GM21786 (cell line): ENCODE results near the gene MICALL2.

Experiments used
- ATAC-seq: cut with Tn5 transposase; IDR thresholded peaks from one replicate; pipeline ENCODE4 v1.9.1; 2021; ENCODE audit not compliant: unreplicated experiment

The MICALL2 gene

DNA sequence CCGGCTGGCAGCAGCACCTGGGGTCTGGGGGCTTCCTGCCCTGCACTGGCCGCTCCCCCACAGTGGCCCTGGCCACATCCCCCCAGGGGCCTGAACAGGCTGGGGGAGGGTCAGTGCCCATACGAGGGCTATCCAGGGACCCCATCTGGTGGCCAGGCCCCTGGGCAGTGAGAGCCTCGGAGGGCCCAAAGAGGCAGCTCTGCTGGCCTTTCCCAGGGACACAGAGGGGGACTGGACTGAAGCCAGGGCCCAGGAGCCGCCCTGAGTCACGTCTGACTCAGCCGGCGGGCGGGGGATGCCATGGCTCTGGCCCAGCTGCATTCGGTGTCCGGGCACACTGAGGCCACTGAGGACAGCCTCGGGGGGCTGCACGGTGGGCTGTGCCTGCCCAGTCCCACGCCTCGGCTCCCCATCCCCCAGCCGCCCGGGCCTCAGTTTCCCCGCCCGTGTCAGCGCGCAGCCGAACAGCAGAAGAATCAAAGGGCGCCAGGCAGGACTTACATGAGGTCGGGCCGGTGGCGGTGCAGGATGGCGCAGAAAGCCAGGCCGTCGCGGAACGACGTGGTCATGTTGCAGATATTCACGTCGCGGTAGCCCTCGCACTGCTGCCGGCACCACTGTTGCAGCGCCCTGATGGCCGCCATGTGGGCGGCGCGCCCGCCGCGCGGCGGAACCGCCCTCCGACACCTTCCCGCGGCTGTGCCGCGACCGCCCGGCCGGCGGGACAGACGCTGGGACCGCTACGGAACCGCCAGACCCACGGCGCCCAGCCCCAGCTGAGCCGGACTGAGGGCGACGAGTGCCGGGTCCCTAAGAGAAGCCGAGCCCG lies at the start of gene MICALL2:
Gene MICALL2 (minus strand): TSS at position 788 of the 829 bp plus-strand sequence. CDS start 144 bp downstream, at position 644.
- ATAC-seq: peak; percentile 6

DNA sequence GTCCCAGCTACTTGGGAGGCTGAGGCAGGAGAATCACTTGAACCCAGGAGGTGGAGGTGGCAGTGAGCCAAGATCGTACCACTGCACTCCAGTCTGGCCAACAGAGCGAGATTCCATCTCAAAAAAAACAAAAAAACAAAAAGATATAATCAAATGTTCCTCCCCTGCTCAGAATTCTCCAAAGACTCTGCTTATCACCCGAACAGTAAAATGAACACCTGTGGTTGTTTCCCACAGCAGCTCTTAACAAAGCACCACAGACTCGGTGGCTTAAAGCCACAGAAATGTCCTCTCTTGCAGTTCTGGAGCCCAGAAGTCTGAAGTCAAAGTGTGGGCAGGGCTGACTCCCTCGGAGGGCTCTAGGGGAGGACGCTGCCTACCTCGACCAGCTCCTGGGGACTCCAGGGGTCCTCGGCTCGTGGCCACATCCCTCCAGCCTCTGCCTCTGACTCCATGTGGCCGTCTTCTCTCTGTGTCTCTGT lies 49.0 kb upstream of the MICALL2 start:
- no peak for ATAC-seq

DNA sequence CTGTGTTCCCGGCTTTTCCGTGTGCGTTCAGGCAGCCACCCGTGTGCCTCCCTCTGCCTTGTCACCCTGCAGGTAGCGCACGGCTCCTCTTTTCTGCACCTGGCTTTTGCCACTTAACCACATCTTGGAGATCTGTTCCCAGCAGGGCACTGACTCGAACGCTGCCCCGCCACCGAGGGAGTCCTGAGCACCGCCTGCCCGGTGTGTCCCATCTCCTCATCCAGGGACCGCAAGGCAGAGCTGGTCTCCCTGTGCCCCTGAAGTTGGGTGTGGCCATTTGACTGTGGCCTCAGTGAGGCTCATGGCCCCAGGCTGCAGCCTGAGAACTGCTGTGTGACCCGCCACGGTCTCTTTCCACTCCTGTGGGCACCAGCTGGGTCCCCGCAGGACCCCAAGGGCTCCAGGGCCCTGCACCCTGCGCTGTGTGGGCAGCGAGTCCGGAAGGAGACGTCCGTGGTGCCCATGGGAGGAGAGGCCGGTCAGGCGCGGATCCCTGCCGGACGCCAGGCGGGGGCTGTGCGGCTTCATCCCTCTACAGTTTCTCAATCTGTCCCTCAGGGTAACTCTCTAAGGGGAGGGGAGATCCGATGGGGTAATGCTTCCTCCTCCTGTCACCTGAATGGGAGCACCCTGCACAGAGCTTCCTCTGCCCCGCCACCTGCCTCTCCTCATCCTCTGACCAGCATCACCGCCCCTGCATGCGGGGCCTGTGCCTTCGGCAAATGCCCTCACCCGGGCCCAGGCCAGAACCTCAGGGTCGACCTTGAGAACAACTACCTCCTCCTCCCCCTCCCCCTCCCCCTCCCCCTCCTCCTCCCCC lies 46.7 kb upstream of the MICALL2 start:
- ATAC-seq: no peak

DNA sequence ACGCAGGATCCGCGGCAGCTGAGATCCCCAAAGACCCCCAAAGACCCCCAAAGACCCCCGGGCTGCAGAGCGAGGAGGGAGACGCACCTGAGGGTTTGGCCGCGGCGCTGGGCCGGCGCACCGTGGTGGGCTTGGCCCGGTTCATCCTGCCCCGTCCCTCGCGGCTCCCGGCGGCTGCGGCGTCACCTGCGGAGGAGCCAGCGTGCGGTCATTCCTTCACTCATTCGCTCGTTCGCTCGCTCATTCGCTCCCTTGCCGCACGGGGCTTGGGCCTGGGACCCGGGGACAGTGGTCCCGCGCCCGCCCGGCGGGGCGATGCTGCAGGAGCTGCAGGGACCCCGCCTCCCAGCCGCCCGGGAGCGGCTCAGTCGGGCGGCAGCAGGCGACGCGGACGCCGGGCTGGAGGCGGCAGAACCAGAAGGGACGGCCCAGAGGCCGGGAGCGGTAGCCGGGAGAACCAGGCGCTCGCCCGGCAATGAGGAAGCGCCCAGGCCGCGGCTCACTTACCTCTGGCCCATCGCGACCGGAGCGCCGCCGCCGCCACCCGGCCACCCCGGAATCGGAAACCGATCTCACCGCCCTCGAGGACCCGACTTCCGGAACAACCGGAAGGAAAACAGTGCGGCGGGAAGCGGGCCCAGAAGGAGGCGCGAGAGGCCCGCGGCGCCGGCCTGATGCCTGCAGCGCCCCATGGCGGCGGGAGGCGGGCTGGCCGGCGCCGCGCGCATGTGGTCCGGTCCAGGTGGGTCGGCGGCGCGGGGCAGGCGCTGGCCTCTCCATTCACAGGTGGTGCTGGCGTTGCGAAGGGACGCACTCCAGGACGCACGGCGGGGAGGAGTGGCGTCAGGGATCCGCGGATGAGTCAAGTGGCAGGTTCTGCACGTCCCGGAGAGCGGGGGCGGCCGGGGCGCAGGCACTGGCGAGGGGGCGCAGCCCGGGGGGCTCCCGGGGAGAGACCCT lies 44.8 kb upstream of the MICALL2 start, which contains the start of gene INTS1:
Gene INTS1 (minus strand): TSS at position 574 of the 960 bp plus-strand sequence. CDS start 429 bp downstream, at position 145.
- peak; percentile 74 for ATAC-seq

DNA sequence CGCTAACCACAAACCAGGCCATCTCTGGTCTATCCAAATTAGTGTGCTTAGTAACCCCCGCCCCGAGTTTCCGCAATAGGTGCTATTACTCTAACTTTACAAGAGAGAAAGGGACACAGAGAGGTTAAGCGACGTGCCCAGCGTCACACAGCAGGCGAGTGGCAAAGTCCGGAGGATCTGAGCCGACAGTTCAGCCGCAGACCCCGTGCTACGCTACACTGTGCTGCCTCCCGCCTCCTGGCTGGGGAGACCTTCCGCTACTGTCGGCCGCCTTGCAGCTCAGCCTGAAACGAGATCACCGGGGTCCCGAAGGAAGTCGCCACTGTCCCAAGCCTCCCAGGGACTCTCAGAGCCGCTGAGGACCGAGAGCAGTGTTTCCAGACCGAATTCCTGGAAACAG lies 44.1 kb upstream of the MICALL2 start:
- no peak for ATAC-seq

DNA sequence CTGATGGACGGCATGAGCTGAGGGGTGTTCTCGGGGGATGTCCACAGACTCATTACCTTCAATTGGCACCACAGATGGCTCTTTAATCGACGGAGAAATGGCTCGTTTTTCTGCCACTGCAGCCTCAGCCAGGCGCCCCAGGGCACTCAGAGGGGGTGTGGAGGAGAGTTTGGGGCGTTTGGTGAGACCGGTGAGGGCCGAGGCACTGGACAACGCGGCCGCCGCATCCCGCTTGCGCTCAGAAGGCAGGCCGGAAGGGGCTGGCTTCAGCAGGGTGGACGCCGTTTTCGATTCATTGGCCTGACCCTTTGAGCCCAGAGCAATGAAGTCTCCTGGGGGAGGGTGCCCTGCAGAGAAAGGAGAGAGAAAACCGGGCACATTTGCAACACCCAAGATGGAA lies 43.6 kb upstream of the MICALL2 start:
- no peak for ATAC-seq

DNA sequence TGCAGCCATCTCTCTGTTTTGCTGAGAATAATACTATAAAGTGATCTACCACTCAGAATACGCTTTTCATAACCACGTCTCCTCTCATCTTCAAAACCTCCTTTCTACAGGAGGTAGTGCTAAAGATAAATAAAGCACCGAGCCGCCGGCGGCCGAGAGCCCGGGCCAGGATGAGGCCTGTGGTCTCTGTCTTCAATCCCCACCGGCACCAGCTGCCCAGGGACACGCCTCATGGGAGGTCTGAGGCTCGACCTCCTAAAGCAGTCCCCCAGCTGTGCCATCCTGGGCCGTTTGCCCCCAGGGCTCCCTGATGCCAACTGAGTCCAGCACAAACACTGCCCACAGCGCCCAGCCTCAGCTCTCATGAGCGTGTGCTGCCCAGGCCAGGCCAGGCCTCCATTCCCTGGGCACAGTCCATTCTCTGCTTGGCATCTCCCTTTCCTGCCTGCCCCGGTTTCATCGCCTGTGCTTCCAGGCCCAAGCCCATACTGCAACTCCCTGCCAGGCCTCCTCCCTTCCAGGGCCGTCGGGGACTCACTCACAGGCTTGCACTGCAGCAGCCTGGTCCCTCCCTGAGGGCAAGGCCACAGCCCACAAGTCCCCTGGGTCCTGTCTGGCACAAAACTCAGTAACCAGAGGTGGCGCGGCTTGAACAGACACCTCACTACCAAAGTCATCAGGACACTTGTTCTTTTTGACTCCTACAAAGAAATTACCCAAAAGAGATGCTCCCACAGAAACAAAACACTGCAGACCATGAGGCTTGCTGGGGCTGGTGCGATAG lies 42.4 kb upstream of the MICALL2 start:
- ATAC-seq: no peak

DNA sequence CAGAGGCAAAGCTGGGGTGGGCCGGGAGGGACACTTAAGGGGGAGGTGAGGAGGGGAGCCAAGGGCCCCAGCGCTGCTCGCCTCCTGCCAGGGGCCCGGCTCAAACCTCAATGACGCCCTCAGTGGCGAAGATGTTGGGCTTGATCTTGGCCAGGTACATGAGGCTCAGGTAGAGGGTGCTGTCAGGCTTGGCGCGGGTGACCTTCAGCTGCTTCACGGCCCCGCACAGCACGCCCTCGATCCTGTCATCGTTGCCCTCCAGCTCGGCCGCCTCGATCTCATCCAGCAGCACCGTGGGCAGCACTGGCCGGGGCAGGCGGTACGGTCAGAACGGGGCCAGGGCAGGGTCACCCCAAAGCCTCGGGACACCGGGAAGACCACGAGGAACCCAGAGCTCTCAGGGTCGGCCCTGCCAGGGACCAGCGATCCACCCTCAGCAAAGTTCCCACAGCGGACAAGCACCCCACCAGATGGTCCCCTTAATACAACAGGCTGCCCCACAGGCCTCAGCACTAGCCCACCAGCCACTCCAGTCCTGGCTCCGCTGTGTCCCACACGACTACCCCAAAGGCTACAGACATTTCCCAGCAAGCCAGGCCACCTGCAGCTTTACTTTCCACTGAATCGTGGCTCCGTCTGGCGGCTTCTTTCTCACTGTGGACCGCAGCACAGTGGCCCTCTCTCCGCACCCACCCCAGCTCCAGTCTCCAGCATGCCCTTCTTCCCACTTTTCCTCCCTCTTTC lies 41.0 kb upstream of the MICALL2 start:
- ATAC-seq: no peak

DNA sequence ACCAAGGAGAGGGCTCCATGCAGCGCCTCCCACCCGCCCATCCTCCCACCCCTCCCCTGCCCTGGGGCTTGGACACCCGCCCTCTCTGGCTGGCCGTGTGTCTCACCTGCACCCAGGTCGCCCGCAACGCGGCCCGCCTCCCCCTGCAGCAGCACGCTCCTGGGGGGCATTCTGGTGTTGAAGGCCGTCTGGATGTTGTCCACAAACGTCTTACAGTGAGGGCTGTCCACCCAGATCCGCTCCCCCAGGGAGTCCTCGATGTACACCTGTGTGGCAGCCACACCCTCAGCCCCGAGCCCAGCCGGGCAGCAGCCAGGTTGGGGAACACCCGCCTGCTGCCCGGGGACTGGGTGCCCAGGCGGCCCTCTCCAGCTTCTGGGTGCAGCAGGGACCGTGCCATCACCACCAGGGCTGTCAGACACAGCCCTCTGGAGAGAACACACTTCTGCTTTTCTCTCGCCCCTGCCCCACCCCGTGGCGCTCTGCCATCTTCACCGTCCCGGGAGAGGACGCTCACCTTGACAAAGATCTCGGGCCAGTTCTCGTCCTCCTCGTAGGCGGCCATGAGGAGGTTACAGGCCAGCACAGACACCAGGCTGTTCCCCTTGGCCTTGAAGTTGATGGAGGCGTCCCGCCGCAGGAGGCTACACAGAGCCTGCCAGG lies 40.2 kb upstream of the MICALL2 start:
- no peak for ATAC-seq

DNA sequence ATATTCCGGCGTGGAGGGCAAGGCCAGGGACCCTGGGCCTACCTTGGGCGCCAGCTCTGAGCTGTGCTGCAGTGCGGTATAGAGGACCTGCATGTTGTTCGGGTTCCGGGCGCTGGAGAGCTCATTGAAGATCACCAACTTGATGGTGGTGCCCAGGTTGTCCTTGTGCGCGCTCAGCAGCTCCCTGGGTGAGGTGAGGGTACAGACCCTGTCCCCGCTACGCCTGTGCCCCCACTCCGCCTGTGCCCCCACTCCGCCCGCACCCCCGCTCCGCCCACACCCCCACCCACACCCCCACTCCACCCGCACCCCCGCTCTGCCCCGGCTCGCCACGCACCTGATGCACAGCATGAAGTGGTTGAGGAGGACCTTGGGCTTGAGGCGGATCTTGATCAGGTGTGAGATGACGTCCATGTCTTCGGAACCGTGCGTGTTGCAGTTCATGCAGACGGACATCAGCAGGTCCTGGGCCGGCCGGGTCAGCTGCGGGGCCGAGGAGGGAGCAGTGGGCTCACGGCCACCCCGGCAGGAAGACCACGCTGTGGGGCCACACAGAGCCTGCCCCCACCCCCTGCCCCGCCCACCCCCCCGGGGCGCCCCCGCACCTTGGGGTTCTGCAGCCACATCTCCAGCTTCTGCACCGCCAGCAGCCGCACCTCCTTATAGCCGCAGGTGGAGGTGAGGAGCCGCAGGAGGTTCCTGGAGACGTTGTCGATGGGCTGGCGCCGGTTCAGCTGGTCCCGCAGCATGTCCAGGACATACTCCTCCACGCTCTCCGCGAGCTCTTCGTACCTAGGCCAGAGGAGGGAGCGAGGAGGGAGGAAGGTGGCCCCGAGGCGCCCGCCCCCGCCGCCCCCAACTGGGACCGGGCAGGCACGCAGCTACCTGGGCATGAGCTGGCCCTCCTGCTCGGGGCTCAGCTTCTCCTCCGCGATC lies 39.4 kb upstream of the MICALL2 start:
- no peak for ATAC-seq

DNA sequence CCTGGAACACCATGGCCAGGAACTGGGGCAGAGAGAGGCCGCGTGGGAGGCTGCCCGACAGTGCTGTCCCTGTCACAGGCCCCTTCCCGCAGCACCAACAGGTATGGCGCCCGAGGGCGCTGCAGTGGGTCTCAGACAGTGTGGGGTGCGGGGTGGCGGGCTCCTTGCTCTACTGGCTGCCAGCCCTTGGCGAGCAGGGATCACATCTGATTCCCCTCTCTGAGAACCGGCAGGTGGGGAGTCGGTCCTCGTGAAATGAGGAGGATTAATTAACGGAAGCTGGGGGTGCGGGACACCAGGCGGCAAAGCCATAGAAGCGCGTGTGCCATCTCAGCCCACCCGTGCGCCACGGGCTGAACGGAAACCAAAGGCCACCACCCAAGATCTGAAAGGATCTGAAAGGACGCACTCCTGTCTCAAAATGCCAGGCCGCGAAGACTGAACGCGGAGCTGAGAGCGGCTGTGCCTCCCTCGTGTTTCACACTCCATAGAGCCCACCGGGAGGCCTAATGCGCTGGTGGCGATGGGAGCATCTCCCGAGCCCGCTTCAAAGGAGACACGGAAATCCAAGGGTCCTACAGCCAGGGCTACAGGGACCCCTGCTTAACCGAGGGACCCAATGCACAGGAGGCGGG lies 38.1 kb upstream of the MICALL2 start:
- no peak for ATAC-seq

DNA sequence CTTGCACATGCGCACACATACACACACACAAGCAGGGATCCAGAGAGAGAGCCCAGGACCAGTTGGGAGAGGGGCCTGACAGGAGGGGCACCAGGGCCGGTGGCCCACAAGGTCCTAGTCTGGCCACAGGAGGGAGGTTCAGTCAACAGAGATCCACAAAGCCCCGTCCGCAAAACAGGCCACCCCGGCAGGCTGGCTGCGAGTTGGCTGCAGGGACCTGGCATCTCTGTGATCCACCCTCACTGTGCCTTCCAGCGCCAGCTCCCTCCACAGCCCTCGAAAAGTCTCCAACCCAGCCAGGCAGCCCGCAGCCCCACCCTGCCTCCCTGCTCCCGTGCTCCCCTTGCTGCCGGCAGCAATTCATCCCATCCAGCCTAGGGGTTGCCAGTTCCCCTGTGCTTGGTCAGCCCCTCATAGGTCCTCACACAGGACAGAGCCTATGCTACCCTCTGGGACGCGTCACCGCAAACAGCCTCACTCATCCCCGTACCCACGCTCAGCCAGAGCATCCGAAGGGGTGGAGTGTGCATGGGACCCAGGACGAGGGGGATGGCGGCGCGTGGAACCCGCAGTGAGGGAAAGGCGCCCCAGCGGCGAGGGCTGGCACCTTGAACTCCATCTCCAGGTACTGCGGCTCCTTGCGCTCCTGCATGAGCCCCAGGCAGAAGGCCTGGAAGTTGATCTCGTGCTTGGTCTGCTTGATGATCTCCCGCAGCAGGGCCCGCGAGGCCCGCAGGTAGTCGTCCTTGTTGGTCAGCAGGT lies 37.4 kb upstream of the MICALL2 start:
- no peak for ATAC-seq

DNA sequence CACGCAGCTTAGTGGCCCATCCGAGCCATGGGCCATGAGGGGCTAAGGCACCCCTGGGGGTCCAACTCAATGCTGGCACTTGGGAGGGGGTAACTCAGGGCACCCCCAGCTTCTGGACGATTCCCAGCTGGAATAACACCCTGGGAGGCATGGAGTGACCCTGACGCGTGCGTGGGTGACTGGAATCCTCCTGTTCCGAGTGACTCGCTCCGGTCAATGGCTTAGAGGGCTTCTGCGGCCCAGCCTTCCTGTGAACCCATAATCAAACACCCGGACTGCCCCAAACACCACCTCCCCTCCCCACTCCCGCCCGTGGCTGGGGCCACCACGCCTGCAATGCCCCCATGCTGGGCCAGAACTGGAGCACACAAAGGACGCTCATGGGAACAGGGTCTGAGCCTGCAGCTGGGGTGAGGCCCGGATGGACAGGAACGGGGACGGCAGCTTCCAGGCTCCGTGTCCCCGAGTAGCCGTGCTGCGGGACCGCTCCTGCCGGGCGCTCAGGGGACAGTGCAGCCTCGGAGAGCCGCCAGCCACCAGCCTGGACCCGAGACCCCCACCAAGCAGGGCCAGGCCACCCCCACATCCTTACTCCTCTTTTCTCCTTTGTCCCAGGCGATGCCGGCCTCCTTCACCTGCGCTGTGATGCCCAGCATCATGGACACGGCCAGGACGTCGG lies 36.4 kb upstream of the MICALL2 start:
- no peak for ATAC-seq

DNA sequence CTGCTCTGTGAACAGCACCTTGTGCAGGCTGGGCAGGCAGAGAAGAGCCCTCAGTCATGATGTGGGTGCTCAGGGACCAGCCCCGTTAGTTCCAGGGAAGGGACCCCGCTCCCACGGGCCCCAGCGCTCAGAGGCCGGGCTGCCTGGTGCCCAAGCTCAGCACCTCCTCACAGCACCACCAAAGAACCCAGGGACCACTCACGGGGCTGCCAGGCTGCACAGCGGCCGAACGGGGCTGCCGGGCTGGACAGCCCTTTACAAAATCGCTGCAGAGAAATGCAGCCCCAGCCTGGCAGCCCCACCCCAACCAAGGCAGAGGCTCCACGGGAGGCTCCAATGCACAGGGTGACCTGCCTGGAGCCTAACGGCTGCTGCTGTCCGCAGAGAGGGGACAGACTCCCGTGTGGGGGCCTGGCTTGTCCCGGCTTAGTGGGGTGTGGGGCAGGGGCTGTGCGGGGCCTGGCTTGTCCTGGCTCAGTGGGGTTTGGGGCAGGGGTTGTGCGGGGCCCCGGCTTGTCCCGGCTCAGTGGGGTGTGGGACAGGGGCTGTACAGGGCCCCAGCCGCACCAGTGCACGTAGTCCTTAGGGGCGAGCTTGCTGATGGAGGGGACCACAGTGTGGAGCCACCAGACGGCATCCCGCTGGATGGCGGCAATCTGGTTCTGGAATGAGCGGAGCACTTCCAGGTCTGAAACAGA lies 35.7 kb upstream of the MICALL2 start:
- no peak for ATAC-seq

DNA sequence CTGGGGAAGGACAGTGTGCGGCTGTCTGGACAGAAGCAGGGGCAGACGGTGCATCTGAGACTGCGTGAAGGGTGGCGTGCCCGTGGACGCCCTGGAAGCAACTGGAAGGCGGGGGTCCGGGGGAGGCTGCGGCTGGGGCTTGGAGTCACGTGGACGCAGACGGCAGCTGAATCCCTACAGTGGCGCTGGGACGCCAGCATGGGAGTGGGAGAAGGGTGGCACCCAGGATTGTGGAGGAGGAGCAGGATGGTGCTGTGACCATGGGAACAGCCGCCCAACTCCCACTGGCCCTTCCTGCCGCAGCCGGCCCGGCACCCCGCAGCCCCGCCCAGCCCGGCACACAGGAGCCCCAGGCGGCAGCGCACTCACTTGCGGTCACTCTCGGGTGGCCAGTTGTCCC lies 35.2 kb upstream of the MICALL2 start:
- no peak for ATAC-seq
